Endometrial microvascular endothelial cells (primary cell): ENCODE measurements around the gene LDLRAD3. TPM values are rescaled to one million over a fixed set of nuclear protein-coding genes. Genes with fewer than 3 reads are reported as not detected.

Source experiments
- in situ Hi-C: cut with HindIII; loops from 2 replicates; pipeline ENCODE4 v1.10.0; 2017; ENCODE audit warnings: low sequenced_read_pairs, low pct_unique_long_range_greater_than_20kb; ENCODE audit errors: inconsistent ontology term
- total RNA-seq: library from RNA; depleted of rRNA; stranded (reverse); fragments of >200 nt; gene quantifications from one replicate; pipeline ENCODE4 v1.2.3, GENCODE V29; 2015; ENCODE audit errors: inconsistent ontology term

The LDLRAD3 gene
- total RNA-seq, 1 donor from 2014 or later, result 17.2 TPM

GRCh38 chr11:36054628-36055027, 110.8 kb downstream of the LDLRAD3 start:
- in situ Hi-C loops, result no loop called here

- in situ Hi-C loops, result no loop called here
These were observed 112.4 kb downstream of the LDLRAD3 start for GRCh38 chr11:36056160-36056751.

- in situ Hi-C loops, result no loop called here
These were observed 113.6 kb downstream of the LDLRAD3 start for GRCh38 chr11:36057379-36058042.

DNA sequence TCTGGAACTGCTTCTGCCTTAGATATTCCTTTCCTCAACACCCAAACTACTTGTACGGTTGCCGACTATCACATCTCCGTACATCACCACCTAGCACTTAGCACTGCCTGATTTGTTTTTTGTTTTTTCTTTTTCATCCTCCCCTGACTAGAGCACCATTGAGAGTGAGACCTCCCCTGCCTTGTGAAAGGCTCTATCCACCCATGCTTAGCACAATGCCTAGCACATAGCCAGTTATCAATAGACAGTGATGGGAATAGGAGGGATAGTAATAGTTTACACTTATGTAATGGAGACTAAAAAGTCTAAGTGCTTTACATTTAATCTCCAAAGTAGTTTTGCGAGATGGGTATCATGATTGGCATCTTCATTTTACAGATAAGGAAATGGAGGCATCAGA, 115.8 kb downstream of the LDLRAD3 start:
- in situ Hi-C loops, result no loop called here

GRCh38 chr11:36060926-36061325, 117.1 kb downstream of the LDLRAD3 start:
- in situ Hi-C loops, result no loop called here

GRCh38 chr11:36061471-36061870, 117.6 kb downstream of the LDLRAD3 start:
- in situ Hi-C loops, result no loop called here

DNA sequence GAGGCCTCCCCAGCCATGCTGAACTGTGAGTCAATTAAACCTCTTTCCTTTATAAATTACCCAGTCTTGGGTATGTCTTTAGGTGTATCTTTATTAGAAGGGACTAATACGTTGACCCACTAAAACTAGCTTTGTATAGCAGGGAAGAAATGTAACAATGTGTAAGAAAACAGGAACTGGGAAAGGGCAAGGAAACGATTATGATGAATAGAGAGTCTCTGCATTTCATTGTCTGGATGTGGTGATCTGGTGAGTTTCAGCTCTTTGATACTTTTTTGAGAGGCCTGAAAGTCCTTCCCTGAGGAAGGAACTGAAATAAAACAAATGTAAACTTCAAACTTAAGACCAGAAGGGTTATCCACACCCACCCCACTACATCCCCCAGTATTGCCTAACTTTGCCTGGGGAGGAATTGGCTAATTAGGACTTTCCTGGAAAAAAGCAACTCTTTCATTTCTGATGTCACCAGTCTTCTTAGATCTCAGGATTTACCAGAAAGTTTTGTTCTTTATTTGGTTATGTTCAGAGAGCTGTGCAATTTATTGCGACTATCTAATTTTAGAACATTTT, 119.0 kb downstream of the LDLRAD3 start:
- in situ Hi-C loops, result no loop called here

- in situ Hi-C loops, result no loop called here
These were observed 121.6 kb downstream of the LDLRAD3 start for GRCh38 chr11:36065436-36065835.

- in situ Hi-C loops, result no loop called here
These were observed 123.0 kb downstream of the LDLRAD3 start for GRCh38 chr11:36066891-36067290.

GRCh38 chr11:36069576-36070212, 125.8 kb downstream of the LDLRAD3 start:
- in situ Hi-C loops, result no loop called here

DNA sequence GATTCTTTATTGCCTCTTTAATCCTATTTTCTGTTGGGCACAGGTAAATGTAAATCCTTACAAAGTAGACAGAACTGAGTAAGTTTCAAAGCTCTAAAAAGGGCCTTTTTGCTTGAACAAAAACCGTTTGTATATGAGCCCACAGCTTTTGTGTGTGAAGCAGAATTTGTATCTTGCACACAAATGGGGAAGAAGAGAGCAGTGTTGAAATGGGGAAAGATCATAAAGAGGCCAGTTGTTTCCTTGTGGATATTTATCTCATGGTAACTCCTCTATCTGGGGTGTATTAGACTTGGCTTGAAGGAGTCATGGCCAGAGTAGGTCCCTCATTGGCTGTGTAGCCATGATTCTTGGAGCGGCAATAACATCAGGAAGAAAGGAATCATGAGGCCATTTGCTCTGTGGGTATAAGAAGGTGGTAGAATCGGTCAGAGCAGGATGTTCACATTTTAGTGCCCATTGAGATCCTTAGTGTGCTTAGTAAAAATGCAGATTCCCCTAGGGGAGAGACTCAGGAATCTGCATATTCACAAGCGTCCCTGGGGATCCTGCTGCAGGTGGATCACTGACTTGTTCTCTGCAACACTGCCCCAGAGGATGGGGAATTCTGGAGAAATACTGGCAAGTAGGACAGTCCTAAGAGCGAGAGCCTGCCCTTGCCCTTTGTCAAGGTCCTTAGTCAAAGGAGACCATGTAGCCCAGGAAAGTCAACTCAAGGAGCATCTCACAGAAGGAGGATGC, 126.5 kb downstream of the LDLRAD3 start:
- in situ Hi-C loops, result no loop called here

- in situ Hi-C loops, result no loop called here
These were observed 127.1 kb downstream of the LDLRAD3 start for GRCh38 chr11:36070954-36071330.

GRCh38 chr11:36071917-36072500, 128.1 kb downstream of the LDLRAD3 start:
- in situ Hi-C loops, result no loop called here

GRCh38 chr11:36073411-36074203, 129.7 kb downstream of the LDLRAD3 start:
- in situ Hi-C loops, result no loop called here

DNA sequence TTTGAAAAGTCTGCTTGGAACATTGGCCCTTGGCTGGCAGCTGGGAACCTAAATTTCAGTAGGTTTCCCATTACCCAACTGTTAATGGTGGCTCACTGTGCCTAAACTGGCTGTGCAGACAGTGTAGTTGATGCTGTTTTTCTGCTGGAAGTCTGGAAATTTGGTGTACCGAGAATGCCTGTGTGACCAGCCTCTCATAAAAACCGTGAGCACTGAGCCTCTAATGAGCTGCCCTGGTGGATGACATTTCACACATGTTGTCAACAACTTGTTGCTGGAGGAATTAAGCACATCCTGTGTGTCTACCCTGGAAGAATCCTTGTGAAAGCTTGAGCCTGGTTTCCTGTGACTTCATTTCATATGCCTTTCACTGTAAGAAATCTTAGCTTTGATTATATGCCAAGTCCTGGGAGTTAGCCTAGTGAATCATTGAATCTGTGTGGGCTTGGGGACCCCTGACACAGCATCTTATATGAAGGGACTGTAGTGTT, 131.1 kb downstream of the LDLRAD3 start:
- in situ Hi-C loops, result no loop called here

- in situ Hi-C loops, result no loop called here
These were observed 133.5 kb downstream of the LDLRAD3 start for GRCh38 chr11:36077368-36077767.

GRCh38 chr11:36077886-36078685, 134.2 kb downstream of the LDLRAD3 start:
- in situ Hi-C loops, result no loop called here
